ENCODE measurements around the gene FBXW11. TPM values are rescaled to one million over a fixed set of nuclear protein-coding genes. Genes with fewer than 3 reads are reported as not detected.
"Not testable (repeated sequence)": the region's sequence is repeated elsewhere in the genome, so short reads cannot be mapped to it uniquely, and the experiment has no call there.

The FBXW11 gene
- total RNA-seq, 2 donors from 2014 or later, result 34.1 to 37.5 TPM

DNA sequence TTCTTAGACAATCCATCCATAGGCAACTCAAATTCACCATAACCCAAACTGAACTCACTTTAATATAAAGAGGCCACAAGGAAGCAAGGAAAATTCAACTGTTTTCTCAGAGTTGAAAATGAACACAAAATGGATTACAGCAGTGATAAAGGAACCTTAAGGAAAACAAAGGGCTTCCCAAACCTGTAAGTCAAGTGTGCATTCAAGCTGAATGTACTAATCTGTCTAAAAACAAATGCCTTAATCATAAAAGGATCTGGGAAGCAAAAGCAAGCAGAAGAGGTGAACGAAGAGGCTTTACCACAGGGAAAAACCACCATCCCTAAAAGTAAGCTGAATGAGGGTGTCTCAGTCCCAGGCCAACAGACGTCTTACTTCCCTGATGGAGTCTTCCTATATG is 13.6 kb downstream of the FBXW11 start:
- ATAC-seq (no peak), DNase-seq (no peak)
- intact Hi-C loops (cut with DNase I, micrococcal nuclease), result loop anchor here in 1 of 2 donors (10.0 kb wide), 1 partner anchor 68 kb away; no protein-coding TSS in a partner anchor

DNA sequence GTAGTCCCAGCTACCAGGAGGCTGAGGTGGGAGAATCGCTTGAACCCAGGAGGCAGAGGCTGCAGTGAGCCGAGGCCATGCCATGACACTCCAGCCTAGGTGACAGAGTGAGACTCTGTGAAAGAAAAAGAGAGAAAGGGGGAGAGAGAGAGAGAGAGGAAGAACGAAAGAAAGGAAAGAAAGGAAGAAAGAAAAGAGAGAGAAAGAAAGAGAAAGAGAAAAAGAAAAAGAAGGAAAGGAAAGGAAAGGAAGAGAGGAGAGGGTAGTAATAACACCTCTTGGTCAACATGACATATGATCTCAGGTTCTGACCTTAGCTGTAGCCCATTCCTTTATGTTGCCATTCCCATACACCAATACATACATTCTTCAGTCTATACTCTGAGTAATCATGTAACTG is 14.1 kb downstream of the FBXW11 start:
- intact Hi-C loops (cut with DNase I, micrococcal nuclease), result loop anchor here in 1 of 2 donors (10.0 kb wide), 1 partner anchor 68 kb away; no protein-coding TSS in a partner anchor
- DNase-seq, result no peak
- no peak for ATAC-seq

DNA sequence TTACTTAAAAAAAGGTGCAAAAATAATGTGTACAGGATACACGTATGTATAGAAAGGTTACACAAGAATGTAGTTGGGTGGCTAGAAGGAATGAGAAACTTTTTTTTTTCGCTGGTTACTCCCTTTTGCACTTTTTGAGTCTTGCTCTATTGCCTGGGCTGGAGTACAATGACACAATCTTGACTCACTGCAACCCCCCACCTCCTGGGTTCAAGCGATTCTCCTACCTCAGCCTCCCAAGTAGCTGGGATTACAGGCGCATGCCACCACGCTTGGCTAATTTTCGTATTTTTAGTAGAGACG is 15.8 kb downstream of the FBXW11 start:
- intact Hi-C loops (cut with DNase I, micrococcal nuclease), result loop anchor here in 1 of 2 donors (10.0 kb wide), 1 partner anchor 66 kb away; no protein-coding TSS in a partner anchor
- ATAC-seq, result no peak
- DNase-seq, result no peak

GRCh38 chr5:171989946-171990712 is 16.3 kb downstream of the FBXW11 start:
- intact Hi-C loops (cut with DNase I, micrococcal nuclease), result loop anchor here in 1 of 2 donors (10.0 kb wide), 1 partner anchor 65 kb away; no protein-coding TSS in a partner anchor
- DNase-seq (no peak), ATAC-seq (no peak)

GRCh38 chr5:171989276-171989675 is 17.2 kb downstream of the FBXW11 start:
- intact Hi-C loops (cut with DNase I, micrococcal nuclease), result no loop called here
- no peak for DNase-seq
- peak; percentile 23 for ATAC-seq

DNA sequence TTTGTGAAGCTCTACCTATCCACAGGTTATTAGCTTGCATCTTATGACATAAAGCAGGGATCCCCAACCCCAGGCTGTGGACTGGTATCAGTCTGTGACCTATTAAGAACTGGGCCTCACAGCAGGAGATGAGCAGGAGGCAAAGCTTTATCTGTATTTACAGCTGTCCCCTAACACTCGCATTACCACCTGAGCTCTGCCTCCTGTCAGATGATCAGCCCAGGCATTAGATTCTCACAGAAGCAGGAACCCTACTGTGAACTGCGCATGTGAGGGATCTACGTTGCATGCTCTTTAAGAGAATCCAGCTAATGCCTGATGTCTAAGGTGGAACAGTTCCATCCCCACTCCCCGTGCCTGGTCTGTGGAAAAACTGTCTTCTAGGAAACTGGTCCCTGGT is 19.7 kb downstream of the FBXW11 start:
- intact Hi-C loops (cut with DNase I, micrococcal nuclease), result no loop called here
- ATAC-seq (no peak), DNase-seq (no peak)

GRCh38 chr5:171984748-171985419 is 21.6 kb downstream of the FBXW11 start:
- ATAC-seq (no peak), DNase-seq (no peak)
- intact Hi-C loops (cut with DNase I, micrococcal nuclease), result no loop called here

GRCh38 chr5:171981847-171982246 is 24.6 kb downstream of the FBXW11 start:
- no peak for ATAC-seq
- no peak for DNase-seq
- intact Hi-C loops (cut with DNase I, micrococcal nuclease), result no loop called here

DNA sequence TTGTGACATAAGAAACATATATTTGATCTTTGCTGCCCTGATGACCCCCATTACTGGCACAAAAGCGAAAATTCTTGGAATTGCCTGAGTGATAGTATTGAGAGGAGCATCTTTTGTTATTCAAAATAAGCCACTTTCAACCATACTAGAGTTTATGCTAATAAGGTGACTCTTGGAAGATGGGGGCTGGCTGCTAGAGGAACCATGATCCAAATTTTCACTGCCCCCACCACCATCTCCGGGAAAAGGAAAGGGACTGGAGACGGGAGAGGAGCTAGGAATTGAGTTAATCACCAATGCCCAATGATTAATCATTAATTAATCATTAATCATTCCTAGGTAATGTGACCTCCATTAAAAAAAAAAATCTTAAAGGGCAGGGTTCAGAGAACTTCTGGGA is 25.6 kb downstream of the FBXW11 start:
- intact Hi-C loops (cut with DNase I, micrococcal nuclease), result no loop called here
- ATAC-seq, result no peak
- no peak for DNase-seq

DNA sequence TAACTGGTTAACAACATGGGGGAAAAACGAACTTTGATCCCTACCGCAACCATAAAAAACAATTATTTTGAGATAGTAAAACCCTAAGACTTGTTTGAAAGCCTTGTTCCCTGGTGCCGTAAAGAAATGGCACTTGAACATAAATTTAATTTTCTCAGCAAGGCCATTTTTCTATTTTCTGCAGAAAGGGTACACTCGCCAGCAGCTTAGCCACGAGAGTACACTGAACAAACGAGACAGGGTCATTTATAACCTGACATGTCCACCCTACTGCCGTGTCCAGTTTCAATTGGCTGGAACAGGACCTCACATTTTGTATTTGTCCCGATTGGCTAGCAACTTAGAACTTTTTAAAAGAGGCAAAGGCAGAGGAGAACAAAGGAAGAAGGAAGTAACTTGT is 26.8 kb downstream of the FBXW11 start:
- DNase-seq, result no peak
- intact Hi-C loops (cut with DNase I, micrococcal nuclease), result no loop called here

GRCh38 chr5:171978519-171978918 is 27.9 kb downstream of the FBXW11 start:
- no peak for DNase-seq

More for the DNA sequence above, 26.8 kb downstream of the FBXW11 start:
- no peak for ATAC-seq

GRCh38 chr5:171978016-171978415 is 28.4 kb downstream of the FBXW11 start:
- no peak for DNase-seq
- intact Hi-C loops (cut with DNase I, micrococcal nuclease), result no loop called here
- ATAC-seq, result no peak

More at GRCh38 chr5:171978519-171978918, 27.9 kb downstream of the FBXW11 start:
- ATAC-seq, result no peak
- intact Hi-C loops (cut with DNase I, micrococcal nuclease), result no loop called here

DNA sequence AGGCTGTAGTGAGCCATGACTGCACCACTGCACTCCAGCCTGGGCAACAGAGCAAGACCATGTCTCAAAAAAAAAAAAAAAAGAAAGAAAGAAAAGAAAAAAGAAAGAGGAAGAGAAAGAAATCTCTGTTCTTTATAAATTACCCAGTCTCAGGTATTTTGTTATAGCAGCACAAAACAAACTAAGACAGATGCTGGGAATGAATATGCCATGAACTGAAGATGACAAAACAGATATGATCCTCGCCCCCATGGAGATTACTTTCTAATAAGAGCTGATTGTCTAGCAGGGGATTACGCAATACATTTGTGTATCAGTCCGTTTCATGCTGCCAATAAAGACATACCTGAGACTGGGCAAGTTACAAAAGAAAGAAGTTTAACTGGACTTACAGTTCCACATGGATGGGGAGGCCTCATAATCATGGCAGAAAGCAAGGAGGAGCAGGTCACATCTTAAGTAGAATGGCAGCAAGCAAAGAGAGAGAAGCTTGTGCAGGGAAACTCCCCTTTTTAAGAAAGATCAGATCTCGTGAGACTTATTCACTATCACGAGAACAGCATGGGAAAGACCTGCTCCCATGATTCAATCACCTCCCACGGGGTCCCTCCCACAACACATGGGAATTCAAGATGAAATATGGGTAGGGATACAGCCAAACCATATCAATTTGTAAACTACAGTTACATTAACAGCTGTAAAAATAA is 29.0 kb downstream of the FBXW11 start:
- intact Hi-C loops (cut with DNase I, micrococcal nuclease); DNase-seq; ATAC-seq: not testable (repeated sequence)

DNA sequence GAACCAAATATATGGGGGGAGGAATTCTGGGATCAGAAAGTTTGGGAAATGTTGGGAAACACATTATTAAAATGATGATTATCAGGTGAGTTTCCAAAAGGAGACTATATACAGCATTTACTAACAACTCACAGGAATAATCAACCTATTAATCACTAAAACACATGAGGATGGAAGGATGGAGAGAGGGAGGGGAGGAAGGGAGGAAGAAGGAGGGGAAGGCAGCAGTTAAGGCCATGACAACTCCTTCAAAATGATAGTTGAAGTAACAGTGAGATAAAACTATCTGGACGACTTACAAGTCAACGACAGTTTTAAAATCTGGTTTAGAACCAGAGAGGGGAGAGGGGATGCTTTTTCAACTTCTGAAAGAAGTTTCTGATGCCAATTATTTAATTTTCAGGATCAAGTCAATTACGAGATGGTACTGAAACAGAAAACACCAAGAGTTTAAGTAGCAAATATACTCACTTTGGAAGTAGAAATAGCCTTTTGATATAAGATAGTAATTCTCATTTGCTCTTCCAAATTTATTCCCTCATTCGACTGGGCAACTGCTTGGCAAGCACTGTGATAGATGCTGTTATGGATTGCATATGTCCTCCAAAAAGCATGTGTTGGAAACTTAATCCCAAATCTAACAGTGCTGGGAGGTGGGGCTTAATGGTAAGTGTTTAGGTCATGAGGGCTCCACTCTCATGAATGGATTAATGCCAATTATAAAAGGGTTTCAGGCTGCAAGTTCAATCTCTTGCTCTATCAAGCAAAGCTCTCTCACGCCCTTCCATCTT is 30.4 kb downstream of the FBXW11 start:
- ATAC-seq (no peak), DNase-seq (no peak)
- intact Hi-C loops (cut with DNase I, micrococcal nuclease), result no loop called here

- ATAC-seq, result no peak
Observed at GRCh38 chr5:171975262-171975876, 31.1 kb downstream of the FBXW11 start.

DNA sequence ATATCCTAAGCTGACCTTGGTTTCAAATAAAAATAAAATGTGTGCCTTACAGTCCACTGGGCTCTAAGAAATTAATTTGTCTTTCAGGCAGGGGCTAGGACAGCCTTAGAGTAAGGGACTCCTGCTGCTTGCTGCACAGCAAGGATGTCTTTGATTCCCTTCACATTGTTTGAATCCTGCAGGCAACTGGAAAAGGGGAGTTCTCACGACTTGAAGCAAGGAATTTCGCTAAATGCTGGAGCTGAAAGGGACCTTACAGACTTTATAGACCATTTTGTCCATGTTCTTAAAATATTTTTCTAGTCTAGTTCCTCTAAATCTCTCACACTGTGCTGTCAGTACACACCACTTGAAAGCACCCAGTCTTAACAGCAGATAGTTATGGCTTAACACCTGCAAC is 35.6 kb downstream of the FBXW11 start:
- ATAC-seq, result no peak
- DNase-seq, result no peak
- intact Hi-C loops (cut with DNase I, micrococcal nuclease), result no loop called here

More at GRCh38 chr5:171975262-171975876, 31.1 kb downstream of the FBXW11 start:
- no peak for DNase-seq
- intact Hi-C loops (cut with DNase I, micrococcal nuclease), result no loop called here

- ATAC-seq, result no peak
- intact Hi-C loops (cut with DNase I, micrococcal nuclease), result no loop called here
- no peak for DNase-seq
Observed at GRCh38 chr5:171969288-171969880, 37.1 kb downstream of the FBXW11 start.

DNA sequence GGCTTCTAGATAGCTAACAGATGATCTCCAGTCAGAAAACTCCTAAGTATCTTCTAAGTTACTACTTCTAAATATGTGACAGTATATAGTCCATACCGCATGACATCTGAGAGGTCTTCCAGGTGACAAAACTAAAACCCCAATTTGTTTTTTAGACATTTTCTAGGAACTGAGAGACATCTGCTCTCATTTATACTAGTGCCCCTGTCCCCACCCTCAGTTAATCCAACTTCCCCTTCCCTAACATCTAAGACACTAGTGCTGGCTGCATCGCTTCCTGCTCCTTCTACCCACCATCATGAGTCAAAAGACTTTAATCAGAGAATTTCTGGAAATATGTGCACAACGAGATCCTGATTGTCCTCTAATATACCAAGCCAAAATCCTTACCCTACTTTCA is 37.9 kb downstream of the FBXW11 start:
- ATAC-seq (no peak), DNase-seq (no peak)
- intact Hi-C loops (cut with DNase I, micrococcal nuclease), result no loop called here
